Measurements from ENCODE around the gene TIRAP.

Gene TIRAP

DNA sequence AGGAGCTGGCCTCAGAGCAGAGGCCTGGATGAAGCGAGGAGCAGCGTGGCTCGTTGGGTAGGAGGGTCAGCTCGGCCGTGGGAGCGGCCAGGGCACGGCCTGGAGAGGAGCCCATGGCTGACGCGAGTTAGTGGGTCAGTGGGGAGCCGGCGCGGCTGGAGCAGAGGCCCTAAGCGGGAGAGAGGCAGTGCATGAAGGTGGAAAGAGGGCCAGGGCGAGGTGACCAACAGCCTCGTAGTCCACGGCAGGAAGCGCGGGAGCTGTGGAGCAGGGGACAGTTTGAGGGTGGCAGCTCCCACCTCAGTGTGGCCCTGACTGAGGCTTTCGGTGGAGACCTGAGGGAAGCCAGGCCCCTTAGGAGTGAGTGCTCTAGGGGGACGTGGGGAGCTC is 45.1 kb downstream of the TIRAP start:
- DNase-seq: no peak

DNA sequence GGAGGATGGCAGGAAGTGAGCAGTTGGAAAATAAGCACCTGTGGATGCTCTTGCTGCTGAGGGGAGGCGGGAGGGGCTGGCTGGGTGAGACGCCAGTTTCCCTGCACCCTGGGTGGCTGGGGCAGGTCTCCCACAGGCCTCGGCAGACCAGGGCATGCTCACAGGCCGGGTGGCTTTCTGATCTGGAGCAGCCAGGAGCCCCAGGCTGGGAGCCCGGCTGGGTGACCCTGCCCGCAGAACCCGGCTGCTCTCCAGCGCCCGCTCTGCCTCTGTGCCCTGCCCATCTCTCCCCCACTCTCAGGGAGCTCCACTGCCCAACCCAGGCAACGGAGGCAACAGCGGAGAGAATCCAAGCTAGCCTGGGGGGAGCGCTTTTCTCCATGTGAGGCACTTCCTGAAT is 45.6 kb downstream of the TIRAP start:
- no peak for DNase-seq

DNA sequence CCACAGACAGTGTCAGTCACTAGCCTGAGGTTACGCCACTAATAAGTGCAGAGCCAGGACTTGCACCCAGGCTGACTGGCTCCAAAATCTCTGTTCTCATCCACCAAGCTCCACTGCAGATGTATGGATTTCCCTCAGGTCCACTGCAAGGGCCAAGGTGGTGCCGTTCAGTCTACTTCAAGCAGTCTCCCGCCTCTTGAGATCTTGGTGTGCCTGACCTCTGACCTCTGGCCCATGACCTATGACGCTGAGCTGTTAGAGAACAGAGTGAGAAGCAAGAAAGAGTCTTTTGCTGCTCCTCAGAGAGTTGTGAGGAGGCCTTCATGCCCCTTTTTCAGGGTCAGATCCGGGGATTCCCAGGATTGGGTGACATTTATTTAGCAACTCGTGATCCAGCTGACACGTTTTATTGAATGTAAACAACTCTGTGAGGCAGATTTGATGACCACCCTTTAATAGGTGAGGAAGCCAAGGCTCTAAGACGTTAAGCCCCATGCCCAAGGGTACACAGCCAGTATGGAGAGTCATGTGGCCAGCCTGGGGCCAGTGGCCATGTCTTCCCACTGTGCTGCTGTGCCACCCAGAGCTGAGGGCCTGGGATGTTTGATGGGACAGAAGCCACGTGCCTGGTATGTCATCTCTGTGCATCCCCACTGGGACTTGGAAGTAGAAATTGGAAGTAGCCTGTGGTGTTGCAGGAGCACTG is 46.2 kb downstream of the TIRAP start:
- DNase-seq: no peak

DNA sequence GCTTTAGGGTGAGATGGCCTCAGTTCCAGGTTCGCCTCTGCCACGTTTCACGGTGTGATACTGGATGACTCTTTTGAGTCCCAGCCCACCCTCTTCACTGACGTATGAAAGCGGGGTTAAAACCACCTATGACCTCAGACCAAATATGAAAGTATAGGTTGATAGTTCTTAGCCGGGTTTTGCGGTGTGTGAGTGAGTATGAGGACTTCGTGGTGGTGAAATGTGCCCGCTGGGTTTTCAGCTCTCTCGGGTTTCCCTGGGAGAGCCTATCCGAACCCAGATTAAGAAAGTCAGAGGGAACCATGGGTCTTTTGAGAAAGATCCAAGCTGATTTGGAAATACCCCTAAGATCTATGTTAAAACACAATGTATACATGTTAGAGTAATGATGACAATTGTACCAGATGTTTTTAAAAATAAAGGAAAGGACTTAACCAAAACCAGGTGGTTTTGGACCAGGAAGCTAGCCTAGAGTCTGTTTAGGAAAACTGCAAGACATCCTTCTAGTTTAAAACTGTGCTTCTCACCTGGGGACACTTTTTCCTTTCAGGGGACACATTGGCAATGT is 46.8 kb downstream of the TIRAP start:
- DNase-seq: no peak

DNA sequence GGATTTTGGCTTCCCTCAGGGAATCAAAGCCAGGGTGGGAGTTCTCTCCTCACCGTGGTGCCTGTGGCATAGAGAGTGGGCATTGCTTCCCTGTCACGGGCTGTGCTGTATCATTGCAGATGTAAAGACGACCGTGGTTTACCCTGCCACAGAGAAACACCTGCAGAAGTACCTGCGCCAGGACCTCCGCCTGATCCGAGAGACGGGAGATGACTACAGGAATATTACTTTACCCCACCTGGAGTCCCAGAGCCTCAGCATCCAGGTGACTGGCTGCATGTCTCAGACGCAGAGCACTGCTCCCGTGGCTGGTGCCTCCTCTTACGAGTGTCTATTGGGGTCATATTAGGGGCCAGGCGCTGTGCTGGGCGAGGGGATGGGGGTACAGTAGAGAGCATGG is 48.4 kb downstream of the TIRAP start:
- no peak for DNase-seq

DNA sequence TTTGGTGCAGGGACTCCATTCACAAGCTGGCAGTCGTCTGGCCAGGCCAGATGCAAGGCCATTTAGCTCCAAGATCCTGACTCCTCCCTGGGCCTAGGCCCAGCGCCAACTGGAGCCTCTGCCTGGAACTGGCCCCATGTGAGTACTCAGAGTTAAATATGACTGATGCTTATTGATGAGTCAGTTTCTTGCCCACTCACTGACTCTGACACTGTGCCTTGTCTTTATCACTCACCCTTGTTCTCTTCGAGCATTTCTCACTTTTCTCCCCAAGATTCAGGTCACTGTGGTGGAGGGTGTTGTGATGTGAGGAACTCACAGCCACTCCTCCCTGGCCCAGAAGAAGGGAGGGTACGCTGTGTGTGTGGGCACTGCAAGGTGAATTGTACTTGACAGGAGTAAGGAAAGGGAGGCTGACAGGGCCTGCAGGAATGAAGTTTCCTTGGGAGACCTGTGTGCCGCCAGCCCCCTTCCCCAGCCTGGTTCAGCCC is 49.4 kb downstream of the TIRAP start:
- no peak for DNase-seq

DNA sequence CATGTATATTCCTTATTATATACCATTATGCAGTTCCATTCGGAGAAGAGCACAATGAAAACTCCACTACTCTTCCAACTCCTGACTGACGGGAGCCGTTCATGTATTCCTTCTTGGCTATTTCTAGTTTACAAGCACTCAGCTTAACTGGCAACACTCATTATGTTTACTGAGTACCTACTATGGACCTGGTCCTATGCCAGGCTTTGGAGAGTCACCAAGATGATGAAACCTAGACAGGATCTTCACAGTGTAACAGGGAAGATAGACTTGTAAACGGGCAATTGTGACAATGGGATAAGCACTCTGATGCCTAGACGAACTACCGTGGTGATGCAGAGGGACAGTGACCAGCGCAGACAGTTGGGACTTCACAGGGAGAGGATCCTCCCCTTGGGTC is 50.2 kb downstream of the TIRAP start:
- no peak for DNase-seq

DNA sequence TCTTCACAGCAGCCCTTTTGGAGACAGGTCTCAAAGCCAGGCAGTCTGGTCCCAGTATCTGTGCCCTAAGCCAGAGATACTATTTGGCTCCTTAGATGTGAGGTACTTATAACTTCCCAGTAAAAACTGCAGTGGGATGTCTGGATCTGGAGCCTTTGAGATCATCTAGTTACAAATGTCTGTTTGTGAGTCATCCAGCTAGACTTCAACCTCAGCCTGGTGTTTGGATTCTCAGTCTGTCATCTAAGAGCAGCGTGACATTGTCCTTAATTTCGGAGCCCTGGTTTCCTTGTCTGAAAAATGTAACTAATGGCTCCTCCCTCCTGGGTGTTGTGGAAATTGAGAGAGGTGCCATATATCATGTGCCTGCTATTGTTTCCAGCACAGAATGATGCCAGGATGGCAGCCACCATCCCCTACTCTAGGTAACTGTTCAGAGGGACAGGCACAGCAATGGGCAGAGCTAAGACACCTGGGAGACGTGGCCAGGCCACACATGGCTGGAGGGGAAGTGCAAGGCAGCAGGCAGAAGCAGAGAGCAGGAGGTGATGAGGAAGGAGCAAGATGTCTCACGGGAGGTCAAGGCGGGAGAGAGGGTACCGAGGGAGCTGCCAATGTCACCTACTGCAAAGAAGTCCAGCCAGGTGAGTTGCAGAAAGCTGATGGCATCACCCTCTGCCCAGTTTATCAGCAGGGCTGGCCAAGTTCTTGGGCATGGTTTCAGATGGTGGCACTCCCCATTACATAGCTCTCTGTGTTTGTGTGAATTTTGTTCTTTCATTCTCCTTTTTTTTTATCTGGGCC is 52.0 kb downstream of the TIRAP start:
- DNase-seq: no peak

DNA sequence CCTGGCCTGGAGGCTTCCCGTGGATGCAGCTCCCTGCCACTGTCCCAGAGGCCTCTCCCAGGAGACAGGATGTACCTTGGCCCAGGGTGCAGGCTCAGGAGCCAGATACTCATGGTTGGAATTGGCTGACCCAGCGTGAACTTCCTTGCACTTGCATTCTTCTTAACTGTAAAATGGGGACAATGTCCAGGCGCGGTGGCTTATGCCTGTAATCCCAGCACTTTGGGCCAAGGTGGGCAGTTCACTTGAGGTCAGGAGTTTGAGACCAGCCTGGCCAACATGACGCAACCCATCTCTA is 52.5 kb downstream of the TIRAP start:
- no peak for DNase-seq

DNA sequence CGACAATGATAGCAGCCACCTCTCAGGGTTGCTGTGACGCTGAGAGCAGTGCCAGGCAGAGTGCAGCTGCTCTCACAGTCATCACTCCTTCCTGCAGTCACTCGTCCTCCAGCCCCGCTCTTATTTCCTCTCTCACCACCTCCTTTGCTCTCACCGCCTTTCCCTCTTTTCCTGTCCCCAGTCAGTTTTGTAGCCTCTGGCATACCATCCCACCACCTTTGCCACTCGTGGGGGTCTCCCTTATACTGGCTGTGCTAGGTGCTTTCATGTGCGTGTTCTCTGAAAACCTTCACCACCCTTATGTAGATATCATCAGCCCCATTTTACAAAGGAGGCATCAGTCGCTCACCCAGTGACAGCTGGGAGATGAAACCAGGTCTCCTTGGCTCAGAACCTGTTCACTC is 53.2 kb downstream of the TIRAP start:
- DNase-seq: no peak

DNA sequence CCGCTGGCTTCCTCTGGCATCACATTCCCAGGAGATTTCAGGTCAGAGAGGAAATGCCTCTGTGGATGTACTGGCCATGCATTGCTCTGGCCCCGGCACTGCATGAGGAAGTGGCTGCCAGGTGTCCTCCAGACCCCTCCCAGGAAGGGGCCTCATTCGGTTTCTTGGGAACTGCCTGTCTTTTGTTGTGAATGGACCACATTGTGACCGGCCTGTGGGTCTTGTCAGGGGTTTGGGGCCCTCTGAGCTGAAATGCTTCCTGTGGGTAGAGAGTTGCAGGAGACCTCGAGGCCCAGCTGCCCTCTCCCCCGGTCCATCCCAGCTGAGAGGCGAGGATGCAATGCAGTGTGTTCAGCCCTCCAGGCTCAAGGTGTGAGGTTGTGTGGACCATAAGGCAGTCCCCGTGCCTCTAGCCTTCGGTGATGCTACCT is 53.8 kb downstream of the TIRAP start:
- DNase-seq: no peak

DNA sequence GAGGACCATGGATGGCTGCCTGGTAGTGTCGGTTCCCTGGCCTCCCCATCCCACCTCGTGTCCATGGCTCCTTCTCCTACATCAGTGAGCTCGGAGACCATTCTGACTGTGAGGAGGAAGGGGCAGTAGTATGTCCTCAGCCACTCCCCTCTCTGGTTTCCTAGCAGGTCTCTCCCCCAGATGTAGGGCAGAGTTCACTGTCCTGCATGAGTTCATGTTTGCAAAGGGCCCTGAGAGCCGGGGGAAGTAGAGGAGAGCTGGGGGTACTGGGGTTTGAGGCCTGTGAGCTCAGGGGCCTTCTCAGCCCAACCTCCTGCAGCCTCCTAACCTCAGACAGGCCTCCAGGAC is 54.2 kb downstream of the TIRAP start:
- no peak for DNase-seq

DNA sequence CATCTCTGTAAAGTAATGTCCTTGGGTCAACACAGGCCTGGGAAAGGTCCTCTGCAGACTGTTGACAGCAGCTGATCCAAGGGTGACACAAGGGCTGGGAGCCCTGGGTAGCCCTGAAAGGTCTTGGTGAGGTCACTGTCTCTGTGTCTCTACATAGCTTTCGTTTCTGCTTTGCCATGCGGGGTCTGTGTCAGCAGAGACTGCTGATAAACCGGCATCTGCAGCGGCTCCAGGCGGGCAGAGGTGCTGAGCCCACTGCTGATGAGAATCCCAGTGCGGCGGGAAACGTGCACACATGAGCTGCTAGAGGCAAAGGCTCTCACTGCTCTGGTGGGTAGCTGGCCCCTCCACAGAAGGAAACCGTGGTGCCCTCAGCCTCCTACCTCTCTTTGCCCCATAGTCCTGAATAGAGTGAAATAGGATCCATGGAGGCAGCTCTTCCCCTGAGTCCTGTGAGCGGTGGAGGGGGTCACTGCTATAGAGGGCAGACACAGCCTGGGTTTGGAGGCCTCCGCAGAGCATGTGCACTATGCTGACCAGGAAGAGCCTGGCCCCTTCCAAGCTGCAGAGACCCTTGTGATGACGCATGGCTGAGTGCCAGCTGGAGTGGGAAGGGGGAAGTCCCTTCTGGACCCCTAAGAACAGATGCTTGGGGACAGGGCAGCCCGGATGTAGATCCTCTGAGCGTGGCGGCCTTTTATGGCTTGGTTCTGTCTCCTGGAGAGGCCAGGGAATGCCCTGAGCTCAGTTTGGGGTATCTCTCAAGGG is 54.8 kb downstream of the TIRAP start:
- DNase-seq: no peak

DNA sequence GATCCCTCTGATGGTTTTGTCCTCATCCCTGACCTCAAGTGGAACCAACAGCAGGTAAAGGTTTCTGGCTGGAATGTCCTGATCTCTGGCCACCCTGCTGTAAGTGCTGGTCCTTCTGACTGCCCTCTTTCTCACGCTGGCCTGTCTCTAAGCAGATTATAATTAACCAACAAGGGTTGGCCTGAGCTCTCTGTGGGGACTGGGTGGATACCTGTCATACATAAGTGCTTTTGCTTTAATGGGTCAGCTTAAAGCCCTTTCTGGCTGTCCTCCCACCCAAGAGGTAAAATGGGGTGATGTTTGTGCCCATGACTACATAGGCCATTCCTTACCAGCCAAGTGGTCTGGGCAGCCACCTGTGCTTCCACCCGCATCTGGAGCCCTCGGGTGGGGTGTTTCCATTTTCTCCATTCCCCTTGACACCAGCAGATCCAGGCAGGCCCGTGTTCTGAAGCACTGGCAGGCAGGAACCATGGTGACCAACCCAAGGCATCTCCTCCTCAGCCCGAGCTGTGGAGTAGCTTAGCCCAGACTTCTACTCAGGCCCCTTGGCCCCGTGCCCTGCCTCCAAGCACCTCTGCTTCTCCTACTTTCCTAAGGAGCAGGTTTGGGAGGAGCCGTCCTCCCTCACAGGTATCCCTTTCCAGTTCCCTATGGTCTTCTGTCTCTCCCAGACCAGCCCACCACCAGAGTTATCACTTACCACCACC is 55.6 kb downstream of the TIRAP start:
- DNase-seq: no peak

DNA sequence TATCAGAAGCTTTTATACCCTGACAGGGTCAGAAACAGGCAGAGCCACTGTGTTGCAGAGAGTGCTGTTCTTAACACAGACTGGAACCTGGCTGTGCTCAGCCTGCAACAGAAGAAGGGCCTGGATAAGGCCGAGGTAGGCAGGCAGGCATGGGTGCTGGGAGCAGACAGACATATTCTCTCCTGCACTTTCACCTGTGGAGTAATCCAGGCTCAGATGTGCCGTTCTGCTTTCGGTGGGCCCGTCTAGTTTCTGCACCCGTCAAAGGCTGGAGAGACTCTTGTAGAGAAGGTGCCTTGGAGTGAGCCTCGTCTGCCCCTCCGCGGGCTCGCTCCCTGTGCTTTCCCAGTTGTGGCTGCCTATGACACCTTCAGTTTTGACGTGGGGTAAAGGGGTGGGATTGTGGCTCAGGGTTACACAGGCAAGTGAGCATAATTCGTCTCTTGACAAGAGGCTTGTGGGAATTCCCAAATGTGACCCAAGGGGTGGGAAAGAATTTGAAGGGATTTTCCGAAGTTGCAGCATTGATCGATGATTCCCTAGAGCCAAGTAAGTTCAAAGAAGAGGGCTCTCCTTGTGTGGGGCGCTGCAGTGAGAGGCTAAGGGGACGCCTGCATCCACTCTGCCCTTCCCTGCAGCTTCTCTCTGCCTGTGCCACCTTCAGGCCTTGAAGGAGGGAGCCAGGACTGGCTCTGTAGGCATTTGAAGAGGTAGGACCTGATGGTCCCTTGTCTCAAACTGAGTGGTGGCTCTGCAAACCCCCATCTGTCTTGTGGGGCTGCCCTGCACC is 56.4 kb downstream of the TIRAP start:
- no peak for DNase-seq

DNA sequence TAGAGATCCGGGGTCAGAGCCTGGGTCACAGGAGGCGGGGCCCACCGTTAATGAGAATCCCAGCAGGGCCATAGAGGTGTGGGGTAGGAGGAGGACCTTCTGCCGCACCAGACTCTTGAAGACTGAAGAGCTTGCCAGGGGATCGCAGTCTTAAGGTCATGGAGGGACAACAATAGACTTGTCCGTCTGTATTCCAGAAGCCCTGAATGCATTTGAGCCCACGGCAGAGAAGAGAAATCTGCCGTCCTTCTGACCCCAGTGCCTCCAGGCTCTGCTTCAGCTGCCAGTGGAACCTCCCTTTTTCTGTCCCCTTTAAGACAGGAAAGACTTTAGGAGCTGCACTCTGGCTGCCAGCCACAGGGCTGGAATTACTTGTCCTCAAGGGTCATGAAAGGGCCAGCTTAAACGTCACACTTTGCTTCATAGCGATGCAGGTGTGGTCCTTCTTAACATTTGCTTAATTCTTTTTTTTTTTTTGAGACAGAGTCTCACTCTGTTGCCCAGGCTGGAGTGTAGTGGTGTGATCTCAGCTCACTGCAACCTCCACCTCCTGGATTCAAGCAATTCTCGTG is 57.1 kb downstream of the TIRAP start:
- DNase-seq: no peak

DNA sequence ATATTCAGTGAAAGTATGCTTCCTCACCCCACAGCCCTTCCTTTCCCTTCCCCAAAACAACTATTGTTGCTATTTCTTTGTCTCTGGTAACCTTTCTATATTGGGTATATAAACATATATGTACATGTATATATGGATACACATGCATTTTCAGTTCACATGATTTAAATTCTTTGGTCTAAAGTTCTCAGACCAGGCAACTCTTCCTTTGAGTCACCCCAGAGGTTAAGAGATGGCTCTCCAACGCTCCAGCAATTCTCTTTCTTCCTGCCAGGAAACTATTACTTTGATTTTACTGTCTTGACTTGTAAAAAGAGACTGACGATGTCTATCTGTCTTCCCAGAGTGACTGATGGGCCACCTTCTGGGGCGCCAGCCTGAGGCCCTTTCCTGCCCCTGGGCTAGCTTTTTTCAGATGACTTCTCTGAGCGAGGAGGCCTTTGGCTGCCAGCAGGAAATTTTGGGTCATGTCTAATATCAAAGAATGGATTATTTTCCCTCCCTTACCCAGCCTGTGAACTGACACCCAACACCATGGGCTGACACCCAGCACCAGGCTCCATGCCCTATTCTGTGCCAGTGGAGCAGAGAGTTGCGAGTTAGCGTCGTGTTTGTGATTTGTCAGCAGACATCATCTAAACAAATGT is 58.2 kb downstream of the TIRAP start:
- no peak for DNase-seq

DNA sequence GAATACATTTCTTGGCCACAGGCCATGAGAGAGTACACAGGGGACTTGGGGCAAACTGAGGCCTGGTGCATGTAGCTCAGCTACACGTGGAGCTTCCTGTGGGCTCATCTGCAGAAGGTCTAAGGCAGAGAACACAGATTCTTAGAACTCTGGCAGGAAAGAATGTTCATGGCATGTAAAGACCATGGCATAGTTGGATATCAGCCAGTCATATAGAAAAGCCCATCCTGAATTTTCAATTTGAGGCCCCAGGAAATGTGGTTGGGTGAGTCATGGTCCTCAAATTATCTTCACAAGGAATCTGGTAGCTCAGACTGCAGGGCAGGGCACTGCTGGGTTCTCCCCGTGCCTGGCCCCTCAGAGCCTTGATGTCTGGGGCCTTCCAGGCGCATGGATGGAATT is 58.9 kb downstream of the TIRAP start:
- DNase-seq: no peak

DNA sequence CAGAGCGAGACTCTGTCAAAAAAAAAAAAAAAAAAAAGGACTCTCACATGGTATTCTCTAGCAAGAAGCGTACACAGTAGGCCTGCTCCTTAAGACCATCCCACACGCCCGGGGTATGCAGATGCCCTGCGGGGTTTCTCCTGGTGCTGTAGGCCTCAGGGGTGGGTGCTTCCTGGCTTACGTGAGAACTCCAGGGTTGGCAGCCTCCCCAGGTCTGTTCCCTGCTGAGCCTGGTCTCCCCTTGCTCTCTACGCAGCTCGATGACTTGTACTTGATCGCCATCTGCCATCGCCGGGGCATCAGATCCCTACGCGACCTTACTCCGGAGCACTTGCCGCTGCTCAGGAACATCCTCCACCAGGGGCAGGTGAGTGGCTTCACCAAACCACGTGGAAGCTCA is 60.2 kb downstream of the TIRAP start:
- DNase-seq: no peak
